IgD-negative memory B cell (primary cell): Measurements from ENCODE around the gene TFPT. TPM values are rescaled to one million over a fixed set of nuclear protein-coding genes. Genes with fewer than 3 reads are reported as not detected.
"Not testable (repeated sequence)": the region's sequence is repeated elsewhere in the genome, so short reads cannot be mapped to it uniquely, and the experiment has no call there.

Experiments
- H3K27ac Mint-ChIP-seq, 3 donors: one replicate each; pipeline ENCODE4 v1.8.0; 2020 to 2022; ENCODE audit warnings: mild to moderate bottlenecking in 3 of 3, mixed read lengths in 3 of 3, moderate library complexity in 1 of 3
- H3K27me3 Mint-ChIP-seq: one replicate; pipeline ENCODE4 v1.8.0; 2021; ENCODE audit warnings: mixed read lengths
- H3K36me3 Mint-ChIP-seq: one replicate; pipeline ENCODE4 v1.8.0; 2020; ENCODE audit warnings: mild to moderate bottlenecking, mixed read lengths
- H3K4me1 Mint-ChIP-seq, 3 donors: one replicate each; pipeline ENCODE4 v1.8.0; 2020 to 2022; ENCODE audit warnings: mixed read lengths in 3 of 3, mild to moderate bottlenecking in 1 of 3
- H3K4me3 Mint-ChIP-seq, 4 donors: one replicate each; pipeline ENCODE4 v1.8.0; 2020 to 2022; ENCODE audit warnings: mild to moderate bottlenecking in 4 of 4, mixed read lengths in 4 of 4, moderate library complexity in 3 of 4
- H3K9me3 Mint-ChIP-seq, 3 donors: one replicate each; pipeline ENCODE4 v1.8.0; 2020 to 2021; ENCODE audit warnings: mixed read lengths in 3 of 3, mild to moderate bottlenecking in 1 of 3
- polyA plus RNA-seq: library from polyadenylated mRNA; unstranded; fragments of 300-500 nt; fragmentation: Illumina TruSeq; gene quantifications from one replicate; pipeline ENCODE4 v1.2.3, GENCODE V29; 2021

The TFPT gene
- polyA plus RNA-seq, 1 donor from 2014 or later = 11.9 TPM

GRCh38 chr19:54114340-54115108, 933 bp downstream of the TFPT start:
- Mint-ChIP-seq H3K4me1 (peaks cover 11 to 26% (median 20%) of the 10 kb centered on the region in 3 donors), H3K36me3 (peaks cover 6% of the 10 kb centered on the region), H3K9me3 (no peaks in the 10 kb centered on the region), H3K4me3 (peak overlapping the region; percentile 81 to 98 (median 94)), H3K27me3 (peaks cover 5% of the 10 kb centered on the region), H3K27ac (peak overlapping the region; percentile 80 to 99 (median 94))

DNA sequence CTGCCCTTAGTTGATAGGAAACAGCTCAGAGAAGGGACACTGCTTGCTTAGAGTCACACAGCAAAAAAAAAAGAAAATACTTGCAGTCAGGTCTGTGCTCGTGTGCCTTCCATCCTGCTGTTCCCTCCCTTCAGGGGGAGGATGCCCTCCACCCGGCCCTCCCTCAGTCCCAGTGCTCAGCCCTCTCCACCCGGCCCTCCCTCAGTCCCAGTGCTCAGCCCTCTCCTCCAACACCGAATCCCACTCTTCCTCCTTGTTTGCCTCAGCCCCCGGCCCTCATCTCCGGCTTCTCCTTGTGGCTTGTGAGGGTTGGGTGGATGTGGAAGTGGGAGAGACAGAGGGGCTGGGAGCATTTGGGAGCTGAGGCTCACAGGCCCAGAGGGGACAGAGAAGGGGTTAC, 5.8 kb downstream of the TFPT start:
- Mint-ChIP-seq H3K27ac (no peak overlapping the region), H3K36me3 (peaks cover 7% of the 10 kb centered on the region), H3K9me3 (no peaks in the 10 kb centered on the region), H3K4me1 (peaks cover 0 to 12% (median 7%) of the 10 kb centered on the region in 3 donors), H3K27me3 (no peaks in the 10 kb centered on the region), H3K4me3 (no peak overlapping the region)

GRCh38 chr19:54108496-54108895, 7.0 kb downstream of the TFPT start:
- peak overlapping the region in 1 of 4 donors; percentile 23 for H3K4me3 Mint-ChIP-seq
- peaks cover 0 to 7% (median 5%) of the 10 kb centered on the region in 3 donors for H3K4me1 Mint-ChIP-seq
- H3K9me3 Mint-ChIP-seq = no peaks in the 10 kb centered on the region
- H3K36me3 Mint-ChIP-seq = peaks cover 7% of the 10 kb centered on the region
- H3K27me3 Mint-ChIP-seq = no peaks in the 10 kb centered on the region
- H3K27ac Mint-ChIP-seq = peak overlapping the region in 1 of 3 donors; percentile 35

DNA sequence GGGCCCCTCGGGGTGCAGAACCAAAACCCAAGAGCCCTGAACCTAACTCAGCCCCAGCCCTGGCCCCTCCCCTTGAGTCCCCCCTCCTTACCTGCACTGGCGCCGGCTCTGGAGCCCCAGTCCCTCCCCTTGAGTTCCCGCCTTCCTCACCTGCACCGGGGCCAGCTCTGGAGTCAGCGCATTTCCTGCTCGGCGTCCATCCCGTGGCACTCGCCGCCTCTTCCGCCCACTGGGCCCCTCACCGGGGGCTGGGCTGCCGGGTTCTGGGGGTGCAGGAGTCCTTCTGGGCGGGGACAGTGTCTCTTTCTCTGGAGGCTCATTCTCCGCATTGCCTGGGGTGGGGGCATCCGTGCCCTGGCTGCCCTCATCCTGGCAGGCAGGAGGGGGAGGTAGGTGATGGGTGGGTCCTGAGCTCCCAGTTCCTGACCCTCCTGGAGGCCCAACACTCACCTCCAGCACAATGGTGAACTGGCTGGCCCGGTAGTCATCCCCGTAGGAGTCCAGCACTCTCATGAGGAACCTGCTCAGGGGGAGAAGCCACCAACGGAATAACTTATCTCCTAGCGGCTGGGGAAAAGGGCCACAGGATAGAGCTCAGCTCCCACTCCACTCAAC, 7.5 kb downstream of the TFPT start:
- H3K4me1 Mint-ChIP-seq = peaks cover 0 to 10% (median 7%) of the 10 kb centered on the region in 3 donors
- H3K27me3 Mint-ChIP-seq = no peaks in the 10 kb centered on the region
- peak overlapping the region in 1 of 3 donors; percentile 35 for H3K27ac Mint-ChIP-seq
- H3K9me3 Mint-ChIP-seq = no peaks in the 10 kb centered on the region
- peak overlapping the region in 1 of 4 donors; percentile 23 for H3K4me3 Mint-ChIP-seq
- H3K36me3 Mint-ChIP-seq = peaks cover 6% of the 10 kb centered on the region

DNA sequence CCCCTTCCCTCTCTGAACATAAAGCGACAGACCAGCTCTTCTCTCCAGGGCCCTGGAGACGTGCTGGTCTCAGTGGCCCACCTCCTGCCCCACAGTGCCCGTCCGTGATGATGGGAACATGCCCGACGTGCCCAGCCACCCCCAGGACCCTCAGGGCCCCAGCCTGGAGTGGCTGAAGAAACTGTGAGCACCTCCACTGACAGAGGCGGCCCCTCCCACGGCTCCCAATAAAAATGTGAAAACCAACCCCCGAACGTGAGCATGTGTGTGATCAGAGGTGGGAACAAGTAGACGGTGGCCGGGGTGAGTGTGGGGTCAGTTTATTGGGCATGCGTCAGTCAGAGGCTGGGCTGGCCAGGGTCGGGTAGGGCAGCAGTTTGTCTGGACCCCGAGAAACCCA, 8.7 kb downstream of the TFPT start:
- peak overlapping the region in 2 of 3 donors; percentile 43 to 77 for H3K27ac Mint-ChIP-seq
- H3K36me3 Mint-ChIP-seq = peaks cover 6% of the 10 kb centered on the region
- H3K4me3 Mint-ChIP-seq = peak overlapping the region in 1 of 4 donors; percentile 78
- H3K27me3 Mint-ChIP-seq = peaks cover 3% of the 10 kb centered on the region
- no peaks in the 10 kb centered on the region for H3K9me3 Mint-ChIP-seq
- peaks cover 5 to 15% (median 11%) of the 10 kb centered on the region in 3 donors for H3K4me1 Mint-ChIP-seq

DNA sequence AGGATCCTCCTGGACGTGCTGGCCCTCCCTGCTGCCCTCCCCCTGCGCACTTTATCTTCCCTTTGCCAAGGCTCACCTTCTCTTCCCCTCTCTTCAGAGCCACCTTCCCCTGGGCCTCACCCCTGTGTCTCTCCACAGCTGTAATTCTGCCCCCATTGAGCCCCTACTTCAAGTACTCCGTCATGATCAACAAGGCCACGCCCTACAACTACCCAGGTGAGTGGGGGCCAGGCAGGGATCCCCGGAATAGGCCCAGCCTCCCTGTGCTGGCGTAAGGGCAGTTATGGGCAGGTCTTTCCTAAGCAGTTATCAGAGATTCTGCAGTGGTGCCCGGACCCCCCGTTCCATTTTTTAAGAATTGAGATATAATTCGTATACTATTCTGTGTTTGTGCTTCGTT, 9.7 kb downstream of the TFPT start:
- H3K36me3 Mint-ChIP-seq = peaks cover 4% of the 10 kb centered on the region
- peak overlapping the region in 1 of 3 donors; percentile 31 for H3K27ac Mint-ChIP-seq
- no peaks in the 10 kb centered on the region for H3K9me3 Mint-ChIP-seq

DNA sequence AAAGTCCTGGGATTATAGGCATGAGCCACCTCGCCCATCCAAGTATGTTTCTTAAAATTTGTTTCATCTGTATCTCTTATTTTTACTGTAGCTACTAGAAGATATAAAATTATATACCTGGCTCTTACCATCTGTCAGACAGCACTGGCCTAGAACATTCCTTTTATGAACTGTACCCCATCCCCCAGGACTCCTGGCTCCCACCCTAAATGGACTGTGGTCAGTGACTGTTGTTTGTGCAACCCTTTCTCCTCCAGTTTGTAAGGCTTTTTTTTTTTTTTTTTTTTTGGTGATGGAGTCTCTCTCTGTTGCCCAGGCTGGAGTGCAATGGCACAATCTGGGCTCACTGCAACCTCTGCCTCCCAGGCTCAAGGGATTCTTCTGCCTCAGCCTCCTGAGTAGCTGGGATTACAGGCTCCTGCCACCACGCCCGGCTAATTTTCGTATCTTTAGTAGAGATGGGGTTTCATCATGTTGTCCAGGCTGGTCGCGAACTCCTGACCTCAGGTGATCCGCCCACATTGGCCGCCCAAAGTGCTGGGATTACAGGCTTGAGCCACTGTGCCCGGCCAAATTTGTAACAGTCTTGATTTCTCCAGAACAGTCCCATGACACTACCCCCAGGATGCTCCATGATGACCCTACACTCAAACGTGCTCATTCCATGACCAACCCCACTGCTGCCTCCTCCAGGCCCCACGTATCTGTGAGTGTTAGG, 10.3 kb downstream of the TFPT start:
- Mint-ChIP-seq H3K4me3 (peak overlapping the region in 3 of 4 donors; percentile 37 to 82 (median 78)), H3K36me3 (peaks cover 4% of the 10 kb centered on the region), H3K27ac (peak overlapping the region in 2 of 3 donors; percentile 21 to 31), H3K9me3 (no peaks in the 10 kb centered on the region), H3K27me3 (peaks cover 3% of the 10 kb centered on the region), H3K4me1 (peaks cover 9 to 14% (median 11%) of the 10 kb centered on the region in 3 donors)

More for the DNA sequence above, 9.7 kb downstream of the TFPT start:
- peaks cover 9 to 14% (median 11%) of the 10 kb centered on the region in 3 donors for H3K4me1 Mint-ChIP-seq
- H3K27me3 Mint-ChIP-seq = peaks cover 3% of the 10 kb centered on the region
- H3K4me3 Mint-ChIP-seq = peak overlapping the region in 1 of 4 donors; percentile 78

DNA sequence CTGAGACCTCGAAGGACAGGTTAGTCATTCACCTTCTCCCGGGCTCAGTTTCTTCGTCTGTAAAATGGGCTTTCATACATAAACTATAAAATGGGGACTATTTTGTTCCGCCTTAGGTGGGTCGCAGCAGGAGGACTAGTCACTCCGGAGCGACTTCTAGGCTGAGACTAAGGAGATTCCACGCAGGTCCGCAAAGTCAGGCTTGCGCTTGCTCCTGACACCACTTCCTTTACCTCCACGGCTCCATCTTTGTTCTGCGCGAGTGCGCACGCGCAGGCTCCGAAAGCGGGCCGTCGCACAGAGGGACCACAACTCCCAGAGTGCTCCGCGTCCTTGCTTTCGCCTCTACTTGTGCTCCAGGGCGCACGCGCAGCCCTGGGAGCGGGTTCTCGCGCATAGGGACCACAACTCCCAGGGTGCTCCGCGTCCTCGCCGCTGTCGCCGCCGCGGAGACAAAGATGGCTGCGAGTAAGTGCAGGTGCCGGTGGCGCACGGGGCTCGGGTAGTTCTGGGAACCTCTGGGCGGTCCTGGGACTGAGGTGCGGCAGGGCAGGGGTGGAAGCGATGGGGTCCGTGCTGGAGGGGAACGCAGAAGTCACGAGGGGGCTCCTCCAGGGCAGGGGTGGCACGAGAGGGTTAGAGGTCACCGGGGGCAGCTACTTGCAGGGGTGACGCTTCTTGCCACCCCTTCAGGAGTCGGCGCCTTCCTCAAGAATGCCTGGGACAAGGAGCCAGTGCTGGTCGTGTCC, 12.9 kb downstream of the TFPT start, which contains the start of gene NDUFA3:
Gene NDUFA3, plus strand, starts transcription at position 435 of the 749 bp plus-strand sequence. Its CDS starts 24 bp downstream, at position 459.
- peaks cover 4% of the 10 kb centered on the region for H3K36me3 Mint-ChIP-seq
- H3K9me3 Mint-ChIP-seq = no peaks in the 10 kb centered on the region
- peak within 1 kb of the TSS; percentile 78 to 99 (median 98) for H3K4me3 Mint-ChIP-seq
- H3K4me1 Mint-ChIP-seq = peaks cover 9 to 14% (median 9%) of the 10 kb centered on the region in 3 donors
- H3K27ac Mint-ChIP-seq = peak within 1 kb of the TSS; percentile 46 to 96 (median 95)
- peaks cover 5% of the 10 kb centered on the region for H3K27me3 Mint-ChIP-seq

DNA sequence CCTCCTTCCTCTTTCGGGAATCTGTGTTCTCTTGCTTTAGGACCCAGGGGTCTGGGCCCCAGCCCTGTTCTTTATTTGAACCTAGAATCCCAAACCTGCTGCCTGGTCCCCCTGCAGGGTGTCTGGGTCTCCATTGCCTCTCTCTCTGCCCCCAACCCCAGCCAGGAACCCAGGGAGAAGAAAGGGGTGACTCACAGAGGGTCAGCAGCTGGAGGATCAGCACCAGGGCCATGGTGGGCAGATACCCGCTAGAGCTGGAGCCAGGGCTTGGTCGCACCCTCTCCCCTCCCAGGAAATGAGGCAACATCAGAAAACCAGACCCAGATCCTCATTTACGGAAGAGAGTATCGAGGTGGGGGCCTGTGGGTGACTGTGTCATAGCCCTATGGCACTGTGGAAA, 14.9 kb downstream of the TFPT start, which contains the start of gene OSCAR:
Gene OSCAR, minus strand, starts transcription at position 243 of the 400 bp plus-strand sequence. Its CDS starts 11 bp downstream, at position 232.
- H3K9me3 Mint-ChIP-seq = no peaks in the 10 kb centered on the region
- H3K4me1 Mint-ChIP-seq = peaks cover 9 to 17% (median 14%) of the 10 kb centered on the region in 3 donors
- peak within 1 kb of the TSS; percentile 9 to 77 (median 46) for H3K27ac Mint-ChIP-seq
- peak within 1 kb of the TSS in 3 of 4 donors; percentile 75 to 88 (median 83) for H3K4me3 Mint-ChIP-seq
- H3K27me3 Mint-ChIP-seq = peaks cover 11% of the 10 kb centered on the region
- H3K36me3 Mint-ChIP-seq = no peaks in the 10 kb centered on the region

DNA sequence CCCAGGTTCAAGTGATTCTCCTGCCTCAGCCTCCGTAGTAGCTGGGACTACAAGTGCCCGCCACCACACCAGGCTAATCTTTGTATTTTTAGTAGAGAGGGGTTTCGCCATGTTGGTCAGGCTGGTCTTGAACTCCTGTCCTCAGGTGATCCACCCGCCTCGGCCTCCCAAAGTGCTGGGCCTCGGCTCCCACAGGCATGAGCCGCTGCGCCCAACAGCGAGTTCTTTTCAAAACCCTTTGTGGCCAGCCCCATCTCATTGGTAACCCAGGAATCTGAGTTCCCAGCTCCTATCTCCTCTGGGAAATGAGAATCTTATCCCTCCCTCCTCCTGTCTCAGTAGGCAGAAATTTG, 15.6 kb downstream of the TFPT start:
- not testable (repeated sequence) for H3K36me3 Mint-ChIP-seq

DNA sequence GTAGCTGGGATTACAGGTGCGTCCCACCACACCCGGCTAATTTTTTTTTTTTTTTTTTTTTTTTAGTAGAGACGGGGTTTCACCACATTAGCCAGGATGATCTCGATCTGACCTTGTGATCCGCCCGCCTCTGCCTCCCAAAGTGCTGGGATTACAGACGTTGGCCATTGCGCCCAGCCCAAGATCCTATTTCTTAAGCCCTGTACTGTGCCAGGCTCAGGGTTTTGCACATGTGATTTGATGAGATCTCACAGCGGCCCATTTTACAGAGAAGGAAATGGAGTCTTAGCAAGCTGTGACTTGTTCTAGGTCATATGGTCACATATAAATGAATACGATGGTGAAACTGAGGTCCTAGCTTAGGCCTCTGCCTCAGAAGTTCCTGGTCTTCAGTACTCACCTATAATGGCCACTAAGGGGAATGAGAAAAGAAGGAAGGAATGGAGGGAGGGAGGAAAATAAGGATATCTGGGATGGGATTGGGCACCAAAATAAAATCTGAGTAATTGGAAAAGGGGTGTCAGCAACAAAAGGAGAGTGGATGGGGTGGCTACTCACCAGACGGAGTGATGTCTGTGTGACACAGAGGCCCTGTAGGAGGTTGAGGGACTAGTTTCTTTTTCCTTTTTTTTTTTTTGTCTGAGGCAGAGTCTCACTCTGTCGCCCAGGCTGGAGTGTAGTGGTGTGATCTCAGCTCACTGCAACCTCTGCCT, 16.1 kb downstream of the TFPT start:
- H3K27me3 Mint-ChIP-seq = peaks cover 18% of the 10 kb centered on the region
- no peaks in the 10 kb centered on the region for H3K36me3 Mint-ChIP-seq
- H3K27ac Mint-ChIP-seq = no peak overlapping the region
- H3K4me3 Mint-ChIP-seq = peak overlapping the region in 1 of 4 donors; percentile 6
- H3K9me3 Mint-ChIP-seq = peaks cover 0 to 2% (median under 1%) of the 10 kb centered on the region in 3 donors
- peaks cover 11 to 15% (median 14%) of the 10 kb centered on the region in 3 donors for H3K4me1 Mint-ChIP-seq

More for the DNA sequence above, 15.6 kb downstream of the TFPT start:
- H3K9me3 Mint-ChIP-seq, H3K4me3 Mint-ChIP-seq: not testable (repeated sequence)
- Mint-ChIP-seq H3K27ac (peak overlapping the region in 1 of 3 donors; percentile 46), H3K4me1 (peaks cover 9 to 17% (median 14%) of the 10 kb centered on the region in 3 donors), H3K27me3 (peaks cover 13% of the 10 kb centered on the region)

GRCh38 chr19:54096617-54097106, 18.8 kb downstream of the TFPT start:
- peak overlapping the region in 3 of 4 donors; percentile 28 to 57 (median 48) for H3K4me3 Mint-ChIP-seq
- peaks cover 0 to 6% (median 2%) of the 10 kb centered on the region in 3 donors for H3K9me3 Mint-ChIP-seq
- no peak overlapping the region for H3K27ac Mint-ChIP-seq
- peaks cover 22% of the 10 kb centered on the region for H3K27me3 Mint-ChIP-seq
- peaks cover 5 to 8% (median 7%) of the 10 kb centered on the region in 3 donors for H3K4me1 Mint-ChIP-seq
- no peaks in the 10 kb centered on the region for H3K36me3 Mint-ChIP-seq

- H3K4me1 Mint-ChIP-seq = not testable (repeated sequence)
- Mint-ChIP-seq H3K27ac (peak overlapping the region in 1 of 3 donors; percentile 77), H3K4me3 (peak overlapping the region in 3 of 4 donors; percentile 21 to 86 (median 74))
Measured at GRCh38 chr19:54095859-54096616, 19.4 kb downstream of the TFPT start.

More at GRCh38 chr19:54095859-54096616, 19.4 kb downstream of the TFPT start:
- not testable (repeated sequence) for H3K36me3 Mint-ChIP-seq, H3K9me3 Mint-ChIP-seq
- H3K27me3 Mint-ChIP-seq = peaks cover 22% of the 10 kb centered on the region
